HG03175 (cell line): ENCODE results near the gene EP400.
A peak's percentile ranks its signal among the peaks of the same experiment; 100 is the strongest.

Experiments
- ATAC-seq: cut with Tn5 transposase; IDR thresholded peaks from one replicate; pipeline ENCODE4 v1.9.1; 2021; ENCODE audit warnings: mild to moderate bottlenecking, moderate library complexity; ENCODE audit not compliant: unreplicated experiment

Gene EP400

DNA sequence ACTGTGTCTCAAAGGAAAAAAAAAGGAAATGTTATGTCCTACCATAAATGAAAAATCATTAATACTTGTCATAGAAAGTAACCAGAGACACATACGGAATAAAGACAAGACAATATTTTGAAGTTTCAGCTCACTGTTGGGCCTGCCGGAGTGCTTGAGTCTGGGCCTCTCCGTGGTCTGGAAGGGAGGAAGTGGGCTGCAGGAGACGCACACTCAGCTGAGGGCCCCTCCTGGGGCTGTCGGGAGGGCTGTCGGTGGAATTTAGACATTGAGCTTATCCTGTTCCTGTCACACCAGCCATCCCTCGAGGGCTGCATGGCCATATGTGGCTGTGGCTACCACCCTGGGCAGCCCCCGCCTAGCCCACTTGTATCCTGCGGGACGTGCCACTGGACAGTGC lies 113.7 kb downstream of the EP400 start:
- no peak for ATAC-seq

DNA sequence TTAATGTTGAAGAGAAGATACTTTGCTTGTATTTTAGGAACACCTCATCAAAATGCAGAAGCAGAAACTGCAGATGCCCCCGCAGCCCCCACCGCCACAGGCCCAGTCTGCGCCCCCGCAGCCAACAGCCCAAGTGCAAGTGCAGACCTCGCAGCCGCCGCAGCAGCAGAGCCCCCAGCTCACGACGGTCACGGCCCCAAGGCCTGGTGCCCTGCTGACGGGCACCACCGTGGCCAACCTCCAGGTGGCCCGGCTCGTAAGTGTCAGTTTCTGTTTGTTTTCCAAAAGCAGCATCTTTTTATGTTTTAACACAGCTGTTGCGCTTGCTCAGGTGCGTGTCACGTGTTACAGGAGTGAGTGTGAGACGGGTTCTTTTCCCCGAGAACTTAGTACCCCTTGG lies 114.9 kb downstream of the EP400 start:
- no peak for ATAC-seq

DNA sequence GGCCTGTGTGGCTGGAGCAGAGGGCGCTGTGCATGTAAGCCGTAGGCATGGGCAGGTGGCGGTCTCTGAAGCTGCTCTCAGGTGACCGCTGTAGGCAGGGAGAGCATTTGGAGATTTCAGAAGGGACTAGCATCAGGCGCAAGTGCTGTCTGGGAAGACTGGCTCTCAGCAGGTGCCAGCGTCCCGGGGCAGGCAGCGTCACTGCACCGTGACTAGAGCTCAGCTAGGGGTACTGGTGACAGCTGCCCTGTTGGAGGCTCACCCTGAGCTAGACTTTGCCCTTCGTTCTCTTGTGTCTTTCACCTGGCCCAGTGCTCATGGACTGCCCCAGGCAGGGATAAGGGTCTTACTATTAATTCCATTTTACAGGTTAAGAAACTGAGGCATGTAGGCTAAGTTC lies 115.5 kb downstream of the EP400 start:
- ATAC-seq, result no peak

DNA sequence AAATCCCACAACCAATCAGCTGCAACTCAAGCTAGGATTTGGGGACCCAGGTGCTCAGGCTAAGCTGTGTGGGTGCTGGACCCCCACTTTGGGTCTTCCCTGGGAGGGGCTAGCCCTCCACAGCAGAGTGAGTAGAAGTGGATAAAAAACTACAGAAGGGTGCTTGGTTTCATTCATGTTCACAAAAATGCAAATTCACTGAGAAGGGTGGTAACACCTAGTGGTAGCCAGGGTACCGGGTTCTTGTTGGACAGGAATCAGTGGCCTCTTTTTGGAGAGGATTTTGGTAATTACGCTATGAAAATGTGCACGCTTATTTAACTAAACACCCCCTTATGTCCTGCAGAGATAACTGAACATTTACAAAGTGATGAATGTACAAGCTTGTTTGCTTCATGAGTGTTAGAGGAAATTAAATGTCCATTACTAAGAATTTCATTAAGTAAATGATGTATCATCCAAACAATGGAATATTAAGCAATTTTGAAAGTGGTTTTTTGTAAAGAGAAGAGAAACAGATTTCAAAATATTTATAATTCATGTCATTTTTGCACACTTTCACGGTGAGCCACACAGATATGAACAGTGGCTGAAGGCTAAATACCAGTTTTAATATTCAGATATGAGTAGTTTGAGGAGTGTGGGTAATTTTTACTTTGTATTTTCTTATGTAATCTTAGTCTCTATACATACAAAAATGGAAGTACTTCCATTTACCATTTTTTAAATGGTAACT lies 116.0 kb downstream of the EP400 start:
- ATAC-seq, result no peak

DNA sequence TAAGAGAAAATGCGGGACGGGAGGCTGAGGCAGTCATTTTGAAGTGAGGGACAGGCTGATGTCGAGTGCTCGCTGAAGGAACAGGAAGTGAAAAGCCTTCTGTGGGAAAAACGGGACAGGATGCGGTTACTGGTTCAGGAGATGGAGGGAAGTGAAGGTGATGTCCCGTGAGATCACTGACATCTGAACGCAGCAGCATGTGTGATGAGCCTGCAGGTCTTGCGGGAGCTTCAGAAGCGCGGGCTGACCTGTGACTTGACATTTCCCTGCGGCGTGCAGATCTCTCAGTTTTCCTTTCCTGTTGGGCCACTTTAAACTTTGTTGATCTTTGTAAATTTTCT lies 116.6 kb downstream of the EP400 start:
- no peak for ATAC-seq

DNA sequence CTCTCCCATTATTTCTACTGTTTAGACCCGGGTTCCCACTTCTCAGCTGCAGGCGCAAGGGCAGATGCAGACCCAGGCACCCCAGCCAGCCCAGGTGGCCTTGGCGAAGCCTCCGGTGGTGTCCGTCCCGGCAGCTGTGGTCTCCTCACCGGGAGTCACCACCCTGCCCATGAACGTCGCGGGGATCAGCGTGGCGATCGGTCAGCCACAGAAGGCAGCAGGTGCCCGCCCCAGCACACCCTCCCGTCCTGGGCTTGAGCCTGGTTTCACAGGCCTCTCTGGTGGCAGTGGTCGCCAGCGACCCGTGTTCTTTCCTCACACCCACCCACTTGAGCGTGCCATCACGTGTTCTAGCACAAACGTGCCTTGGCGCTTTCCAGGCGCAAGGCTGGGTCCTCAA lies 117.0 kb downstream of the EP400 start:
- ATAC-seq, result no peak

DNA sequence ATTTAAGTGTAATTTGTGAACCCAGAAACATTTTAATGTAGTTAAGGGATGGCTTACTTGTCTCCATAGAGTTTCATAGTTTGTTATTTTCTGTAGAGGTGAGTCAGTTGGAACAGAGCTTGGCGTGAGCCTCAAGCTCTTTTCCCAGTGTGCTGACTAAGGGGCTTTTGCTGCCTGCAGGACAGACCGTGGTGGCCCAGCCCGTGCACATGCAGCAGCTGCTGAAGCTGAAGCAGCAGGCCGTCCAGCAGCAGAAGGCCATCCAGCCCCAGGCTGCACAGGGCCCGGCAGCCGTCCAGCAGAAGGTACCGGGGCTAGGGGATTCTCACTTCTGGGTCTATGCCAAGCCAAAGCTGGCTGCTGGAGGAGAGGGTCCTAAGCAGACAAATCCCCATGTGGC lies 117.4 kb downstream of the EP400 start:
- ATAC-seq, result no peak

DNA sequence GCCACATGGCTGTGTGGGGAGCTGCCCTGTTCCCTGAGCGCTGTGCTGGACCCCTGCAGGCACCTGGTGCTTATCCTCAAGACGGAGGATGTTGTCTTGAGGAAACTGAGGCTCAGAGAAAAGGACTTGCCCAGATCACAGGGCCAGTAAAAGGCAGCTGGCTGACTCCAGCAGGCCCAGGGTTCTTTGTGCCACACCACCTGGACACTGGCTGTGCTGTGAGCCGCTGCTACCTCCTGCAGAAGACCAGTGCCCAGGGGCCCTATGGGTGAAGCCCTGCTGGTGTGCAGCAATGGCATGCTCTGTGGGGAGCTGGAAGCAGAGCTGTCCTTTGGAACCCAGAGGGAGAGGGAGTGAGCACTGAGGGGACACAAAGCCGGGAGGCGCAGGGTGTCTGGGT lies 118.5 kb downstream of the EP400 start:
- no peak for ATAC-seq

DNA sequence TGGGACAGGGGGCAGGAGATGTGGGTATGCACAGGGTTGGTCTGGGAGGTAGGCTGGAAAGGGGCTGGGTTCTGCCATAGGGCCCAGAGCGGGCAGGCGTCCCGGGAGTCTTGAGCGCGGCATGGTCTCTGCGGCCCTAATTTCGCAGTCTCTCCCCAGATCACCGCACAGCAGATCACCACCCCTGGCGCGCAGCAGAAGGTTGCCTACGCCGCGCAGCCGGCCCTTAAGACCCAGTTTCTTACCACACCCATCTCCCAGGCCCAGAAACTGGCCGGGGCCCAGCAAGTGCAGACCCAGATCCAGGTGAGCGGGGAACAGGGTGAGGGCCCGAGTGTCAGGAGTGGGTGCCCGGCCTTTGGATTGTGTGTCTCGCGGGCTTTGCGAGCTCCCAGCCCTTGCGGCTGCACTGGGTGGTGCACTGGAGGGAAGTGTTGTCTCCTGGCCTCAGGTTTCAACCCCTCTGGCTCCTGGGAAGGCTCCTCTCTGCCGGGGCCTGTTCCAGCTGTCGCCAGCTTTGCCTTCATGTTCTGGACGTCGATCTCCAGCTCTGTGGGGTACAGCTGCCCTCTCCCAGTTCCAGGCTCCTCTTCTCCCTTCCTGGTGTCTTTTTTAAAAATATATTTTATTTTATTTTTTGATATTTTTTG lies 119.7 kb downstream of the EP400 start:
- ATAC-seq, result no peak

DNA sequence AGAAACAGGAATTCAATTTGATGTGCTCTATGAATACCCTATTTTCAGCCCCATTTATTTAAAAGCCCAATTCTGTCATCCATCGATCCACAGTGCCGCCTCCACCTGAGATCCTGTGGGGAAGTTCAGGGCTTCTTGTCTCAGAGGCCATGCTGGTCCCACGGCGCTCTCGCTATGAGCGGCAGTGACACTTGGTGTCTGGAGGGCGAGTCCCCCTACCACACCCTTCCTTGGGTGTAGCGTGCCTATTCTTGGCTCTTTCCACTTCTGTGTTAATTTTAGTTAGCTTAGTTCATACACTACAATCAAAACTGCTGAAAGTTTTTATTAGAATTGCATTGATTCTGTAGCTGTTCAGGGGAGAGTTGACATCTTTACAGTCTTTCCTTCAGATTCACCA lies 120.6 kb downstream of the EP400 start:
- ATAC-seq, result no peak

DNA sequence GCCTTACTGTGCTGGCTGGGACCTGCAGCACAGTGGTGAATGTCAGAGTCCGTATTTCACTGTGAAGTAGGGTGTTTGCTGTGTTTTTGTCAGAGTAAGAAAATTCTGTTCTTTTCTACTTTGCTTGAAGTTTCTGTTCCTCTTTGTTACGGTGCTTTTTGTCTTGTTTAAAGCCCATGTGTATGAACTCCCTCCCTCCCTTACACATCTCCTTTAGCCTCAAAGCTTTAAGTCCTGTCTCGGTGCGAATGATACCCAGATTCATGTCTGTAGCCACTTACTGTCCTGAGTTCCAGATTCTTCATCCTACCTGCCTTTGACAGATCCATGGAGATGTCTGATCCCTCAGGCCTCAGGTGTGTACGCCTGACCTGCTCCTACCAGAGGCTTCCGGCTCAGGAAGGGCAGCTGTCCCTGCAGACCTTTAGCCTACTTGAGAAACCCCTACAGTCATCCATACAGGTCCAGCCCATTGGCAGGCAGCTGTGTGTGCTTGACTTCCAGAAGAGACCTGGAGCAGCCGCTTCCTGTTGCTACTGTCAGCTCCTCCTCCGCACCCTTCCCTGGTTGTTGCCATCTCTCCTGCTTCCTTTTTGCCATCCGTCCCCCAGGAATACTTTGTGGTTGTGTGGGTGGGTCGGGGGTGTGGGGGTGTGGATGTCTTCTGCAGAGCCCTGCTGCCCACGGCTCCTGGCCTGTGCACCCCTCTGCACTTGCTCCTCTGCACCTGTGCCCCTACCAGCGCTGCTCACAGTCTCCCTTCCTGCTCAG lies 121.5 kb downstream of the EP400 start:
- ATAC-seq, result peak; percentile 86

DNA sequence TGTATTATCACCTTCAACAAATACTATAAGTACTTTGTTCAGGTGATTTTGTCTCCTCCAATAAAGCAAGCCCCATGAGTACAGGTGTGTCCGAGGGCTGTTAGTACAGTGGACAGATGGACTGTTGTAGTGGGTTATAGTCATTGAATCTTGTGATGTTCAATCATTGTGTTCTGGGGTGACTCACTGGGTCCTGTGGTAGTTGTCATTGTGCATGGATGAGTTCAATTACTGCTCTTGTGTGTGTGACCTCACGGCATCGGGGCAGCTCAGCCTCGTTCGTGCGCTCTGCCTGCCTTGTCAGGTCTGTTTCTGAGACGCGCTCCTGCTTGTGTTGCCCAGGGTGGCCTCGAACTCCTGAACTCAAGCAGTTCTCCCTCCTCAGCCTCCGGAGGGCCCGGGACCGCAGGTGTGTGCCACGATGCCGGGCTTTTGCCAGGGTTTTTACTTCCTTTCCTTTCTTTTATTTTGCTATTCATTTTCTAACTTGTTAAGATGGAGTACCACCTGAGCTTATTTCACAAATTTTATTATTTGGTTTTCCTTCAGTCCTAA lies 122.2 kb downstream of the EP400 start:
- ATAC-seq, result no peak

DNA sequence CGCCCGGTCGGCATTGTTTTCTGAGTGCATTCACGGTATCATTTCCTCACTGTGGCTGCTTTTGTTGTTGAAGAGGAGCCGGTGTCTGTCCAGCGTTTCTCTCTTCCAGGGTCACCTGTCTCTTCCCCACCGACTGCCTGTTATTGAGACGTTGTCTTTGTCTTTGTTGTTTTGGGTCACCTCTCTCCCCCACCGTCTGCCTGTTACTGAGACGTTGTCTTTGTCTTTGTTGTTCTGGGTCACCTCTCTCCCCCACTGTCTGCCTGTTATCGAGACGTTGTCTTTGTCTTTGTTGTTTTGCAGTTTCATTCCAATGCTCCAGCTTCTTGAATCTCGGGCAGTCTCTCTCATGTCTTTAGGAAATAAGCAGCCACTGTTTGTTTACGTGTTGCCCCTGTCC lies 124.5 kb downstream of the EP400 start:
- ATAC-seq, result no peak

DNA sequence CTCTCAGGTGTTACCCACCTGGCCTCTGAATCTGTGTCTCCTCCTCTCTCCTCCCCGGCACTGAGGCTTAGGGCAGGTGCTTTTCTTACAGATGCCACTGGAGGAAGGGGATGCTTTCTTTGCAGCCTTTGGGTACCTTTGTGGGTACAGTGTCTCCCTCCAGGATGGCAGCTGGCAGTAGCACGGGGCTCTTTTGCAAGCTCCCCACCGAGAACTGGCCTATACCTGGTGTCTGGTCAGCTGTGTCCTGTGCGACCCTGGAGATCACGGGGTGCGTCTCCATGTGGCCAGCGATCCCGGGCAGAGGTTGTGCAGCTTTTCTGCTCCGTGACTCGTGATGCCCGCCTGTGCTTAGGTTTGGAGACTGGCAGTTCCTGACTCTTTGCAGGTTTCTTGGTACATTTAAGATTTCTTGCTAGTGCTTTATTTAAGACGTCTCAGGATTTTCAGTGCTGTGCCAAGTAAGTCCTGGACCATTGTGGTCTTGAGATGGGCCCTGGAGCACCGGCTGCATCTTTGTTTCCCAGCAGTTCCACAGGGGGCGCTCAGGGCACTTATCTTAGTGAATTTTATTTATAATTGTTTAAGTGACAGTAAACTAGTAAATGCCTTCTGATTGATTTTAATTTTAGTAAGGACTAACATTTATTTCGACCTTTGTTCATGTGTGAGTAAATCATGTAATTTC lies 125.4 kb downstream of the EP400 start:
- no peak for ATAC-seq

DNA sequence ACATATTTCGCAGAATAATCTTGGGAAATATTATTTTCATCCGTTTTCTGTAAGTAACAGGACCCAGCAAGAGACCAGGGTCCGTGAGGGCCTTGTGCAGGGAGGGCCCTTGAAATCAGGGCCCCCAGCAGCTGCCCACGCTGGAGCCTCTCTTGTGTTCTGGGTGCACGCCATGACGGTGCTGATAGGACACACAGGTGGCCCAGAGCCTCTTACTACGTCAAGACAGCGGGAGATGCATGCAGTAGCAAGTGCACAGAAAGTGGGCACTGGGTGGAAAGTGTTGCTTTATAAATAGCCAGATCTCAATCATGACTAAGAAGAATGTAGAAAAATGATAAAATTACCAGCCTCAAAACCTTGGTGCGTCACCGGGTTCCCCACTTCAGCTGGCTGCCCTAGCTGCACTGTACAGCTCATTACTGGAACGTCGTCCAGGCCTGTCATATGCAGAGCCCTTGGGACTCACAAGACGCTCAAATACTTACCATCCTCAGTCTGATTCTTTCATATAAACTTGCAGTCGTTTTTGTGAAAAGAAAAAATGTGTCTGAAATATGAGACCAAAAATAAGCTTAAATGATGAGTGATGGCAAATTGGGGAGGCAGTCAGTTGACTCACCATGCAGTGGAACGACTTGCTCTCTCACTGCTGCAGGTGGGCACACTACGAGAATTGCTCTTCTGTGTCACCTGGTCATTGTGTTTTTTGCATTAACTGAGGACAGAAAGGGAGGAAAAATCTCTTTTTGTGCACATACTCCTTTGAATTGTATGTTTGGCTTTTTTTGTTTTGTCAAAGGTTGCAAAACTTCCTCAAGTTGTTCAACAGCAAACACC lies 126.2 kb downstream of the EP400 start:
- no peak for ATAC-seq

DNA sequence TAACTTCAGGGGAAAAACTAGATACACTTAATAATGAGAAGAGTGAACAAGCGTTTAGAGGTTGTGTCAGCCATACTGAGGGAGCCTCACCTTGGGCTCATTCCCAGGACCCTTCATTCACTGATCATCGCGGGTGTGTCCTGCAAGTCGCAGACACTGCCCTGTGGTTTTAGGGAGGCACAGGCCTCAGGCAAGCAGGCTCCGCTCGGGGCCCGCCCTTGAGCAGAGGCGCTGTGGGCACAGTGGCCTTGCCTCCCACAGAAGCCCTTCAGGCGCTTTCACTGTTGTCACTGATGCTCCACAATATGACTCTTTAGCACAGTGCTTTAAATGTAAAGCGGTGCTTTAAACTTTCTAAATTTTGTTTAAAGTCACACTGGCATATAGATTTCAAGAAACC lies 127.0 kb downstream of the EP400 start:
- no peak for ATAC-seq

DNA sequence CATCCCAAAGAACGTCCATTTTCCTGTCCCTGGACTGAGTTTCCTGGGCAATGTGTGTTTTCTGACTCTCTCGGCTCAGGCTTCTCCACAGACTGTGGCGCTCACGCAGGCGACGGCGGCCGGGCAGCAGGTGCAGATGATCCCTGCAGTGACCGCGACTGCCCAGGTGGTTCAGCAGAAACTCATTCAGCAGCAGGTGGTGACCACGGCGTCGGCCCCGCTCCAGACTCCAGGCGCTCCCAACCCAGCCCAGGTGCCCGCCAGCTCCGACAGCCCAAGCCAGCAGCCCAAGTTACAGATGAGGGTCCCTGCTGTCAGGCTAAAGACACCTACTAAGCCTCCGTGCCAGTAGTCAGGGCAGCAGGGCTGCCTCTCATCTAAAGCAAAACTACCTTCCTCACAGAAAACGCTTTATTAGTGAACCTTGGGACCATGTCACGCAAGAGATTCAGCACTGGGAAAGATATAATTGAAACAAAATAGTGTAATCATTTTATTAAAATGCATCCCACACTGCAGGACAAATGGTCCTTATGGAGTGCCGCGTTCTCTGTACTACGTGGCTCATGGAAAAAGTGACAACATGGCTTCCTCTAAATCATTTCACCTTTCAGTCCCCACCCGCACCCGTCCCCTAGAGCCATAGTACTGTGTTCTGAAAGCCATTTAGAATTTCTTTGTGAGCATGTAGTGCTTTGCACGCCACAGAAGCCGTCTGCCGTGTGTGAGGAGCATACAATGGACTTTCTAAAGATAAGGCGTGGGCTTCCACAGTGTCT lies 127.8 kb downstream of the EP400 start:
- ATAC-seq, result no peak

DNA sequence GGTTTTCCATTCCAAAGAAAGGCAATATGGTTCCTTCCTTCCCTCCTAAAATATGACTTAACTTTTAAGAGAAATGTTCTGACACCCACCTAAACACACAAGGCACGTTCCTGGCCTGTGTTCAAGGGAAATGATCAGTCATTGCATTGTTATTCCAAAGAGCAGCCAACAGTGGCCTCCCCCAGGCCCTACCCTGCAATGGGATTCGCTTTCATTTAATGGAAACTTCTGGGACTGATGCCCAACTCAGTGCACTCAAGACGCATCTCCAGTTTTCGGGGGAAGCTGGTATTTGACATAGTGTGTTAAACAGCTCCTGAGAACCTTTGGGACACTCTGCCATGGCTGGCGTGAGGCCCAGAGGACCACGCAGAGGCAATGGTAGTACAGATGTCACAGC lies 128.4 kb downstream of the EP400 start:
- no peak for ATAC-seq

DNA sequence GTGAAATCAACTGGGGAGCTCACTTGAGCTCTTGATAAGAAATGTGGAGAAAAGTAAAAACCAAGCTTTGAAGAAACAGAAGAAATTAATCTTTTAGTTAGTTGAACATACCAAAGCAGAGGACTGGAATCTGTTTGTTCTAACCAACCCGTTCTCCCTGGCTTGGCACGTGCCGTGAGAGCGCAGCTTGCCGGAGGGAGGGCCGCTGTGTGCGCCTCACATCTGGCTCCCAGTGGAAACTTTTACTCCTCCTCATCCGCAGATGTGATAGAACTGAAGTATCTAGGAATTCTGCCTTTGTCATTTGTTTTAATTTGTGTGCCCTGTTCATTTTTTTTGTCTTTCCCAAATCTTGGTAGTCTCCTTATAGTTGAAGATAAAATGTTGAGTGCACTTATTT lies 129.5 kb downstream of the EP400 start:
- ATAC-seq, result no peak

DNA sequence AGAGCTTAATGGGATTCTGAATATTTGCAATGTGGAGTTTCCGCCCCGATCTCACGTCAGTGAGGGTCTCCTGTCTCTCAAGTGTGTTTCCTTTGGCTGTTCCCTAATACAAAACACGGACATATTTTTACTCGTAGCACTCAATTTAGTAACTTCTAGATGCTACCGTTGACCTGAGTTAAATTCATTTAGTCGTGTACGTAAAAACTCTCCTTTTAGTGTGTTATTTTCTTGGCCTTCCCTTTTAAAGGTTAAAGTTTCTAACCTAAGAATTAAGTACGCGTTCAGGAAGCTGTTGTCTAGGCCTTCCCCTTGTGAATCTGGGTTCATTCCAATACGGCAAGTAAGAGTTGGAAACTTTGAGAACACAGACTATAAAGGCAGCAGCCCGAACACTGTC lies 130.0 kb downstream of the EP400 start:
- ATAC-seq, result no peak
